Measurements from ENCODE around the gene MEA1.

DNA sequence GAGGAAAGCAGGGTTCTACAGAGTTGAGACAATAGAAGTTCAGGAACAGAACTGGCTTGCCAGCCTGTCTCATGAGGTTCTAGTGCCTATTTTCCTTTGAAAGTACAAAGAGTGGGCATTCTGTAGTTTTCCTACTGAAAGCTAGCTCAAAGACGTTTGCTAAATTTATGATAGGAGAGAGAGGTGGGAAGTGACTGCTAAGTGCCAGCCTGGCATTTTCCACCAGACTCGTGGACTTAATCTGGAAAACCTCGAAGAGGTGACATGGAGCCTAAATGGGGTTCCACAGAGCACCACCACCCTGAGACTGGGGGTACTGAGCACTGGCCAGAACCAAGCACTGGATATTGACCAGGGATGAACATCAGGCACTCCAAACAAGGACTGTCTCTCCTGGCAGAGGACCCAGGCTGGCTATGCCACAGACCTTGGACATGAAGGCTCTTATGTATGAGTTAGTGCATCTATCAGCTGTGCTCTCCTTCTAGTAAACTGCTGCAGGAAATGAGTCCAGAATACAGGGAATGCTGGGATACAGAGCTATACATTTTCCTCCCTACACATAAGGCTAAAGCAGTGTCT lies 41.9 kb downstream of the MEA1 start:
- TF ChIP-seq, protein P1, sequence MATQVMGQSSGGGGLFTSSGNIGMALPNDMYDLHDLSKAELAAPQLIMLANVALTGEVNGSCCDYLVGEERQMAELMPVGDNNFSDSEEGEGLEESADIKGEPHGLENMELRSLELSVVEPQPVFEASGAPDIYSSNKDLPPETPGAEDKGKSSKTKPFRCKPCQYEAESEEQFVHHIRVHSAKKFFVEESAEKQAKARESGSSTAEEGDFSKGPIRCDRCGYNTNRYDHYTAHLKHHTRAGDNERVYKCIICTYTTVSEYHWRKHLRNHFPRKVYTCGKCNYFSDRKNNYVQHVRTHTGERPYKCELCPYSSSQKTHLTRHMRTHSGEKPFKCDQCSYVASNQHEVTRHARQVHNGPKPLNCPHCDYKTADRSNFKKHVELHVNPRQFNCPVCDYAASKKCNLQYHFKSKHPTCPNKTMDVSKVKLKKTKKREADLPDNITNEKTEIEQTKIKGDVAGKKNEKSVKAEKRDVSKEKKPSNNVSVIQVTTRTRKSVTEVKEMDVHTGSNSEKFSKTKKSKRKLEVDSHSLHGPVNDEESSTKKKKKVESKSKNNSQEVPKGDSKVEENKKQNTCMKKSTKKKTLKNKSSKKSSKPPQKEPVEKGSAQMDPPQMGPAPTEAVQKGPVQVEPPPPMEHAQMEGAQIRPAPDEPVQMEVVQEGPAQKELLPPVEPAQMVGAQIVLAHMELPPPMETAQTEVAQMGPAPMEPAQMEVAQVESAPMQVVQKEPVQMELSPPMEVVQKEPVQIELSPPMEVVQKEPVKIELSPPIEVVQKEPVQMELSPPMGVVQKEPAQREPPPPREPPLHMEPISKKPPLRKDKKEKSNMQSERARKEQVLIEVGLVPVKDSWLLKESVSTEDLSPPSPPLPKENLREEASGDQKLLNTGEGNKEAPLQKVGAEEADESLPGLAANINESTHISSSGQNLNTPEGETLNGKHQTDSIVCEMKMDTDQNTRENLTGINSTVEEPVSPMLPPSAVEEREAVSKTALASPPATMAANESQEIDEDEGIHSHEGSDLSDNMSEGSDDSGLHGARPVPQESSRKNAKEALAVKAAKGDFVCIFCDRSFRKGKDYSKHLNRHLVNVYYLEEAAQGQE (IDR thresholded peaks at IDR 0.05): no peak
- TF ChIP-seq RXRA (IDR thresholded peaks at IDR 0.05): no peak
- TF ChIP-seq RAD21 (IDR thresholded peaks at IDR 0.05): no peak
- TF ChIP-seq, protein P2, sequence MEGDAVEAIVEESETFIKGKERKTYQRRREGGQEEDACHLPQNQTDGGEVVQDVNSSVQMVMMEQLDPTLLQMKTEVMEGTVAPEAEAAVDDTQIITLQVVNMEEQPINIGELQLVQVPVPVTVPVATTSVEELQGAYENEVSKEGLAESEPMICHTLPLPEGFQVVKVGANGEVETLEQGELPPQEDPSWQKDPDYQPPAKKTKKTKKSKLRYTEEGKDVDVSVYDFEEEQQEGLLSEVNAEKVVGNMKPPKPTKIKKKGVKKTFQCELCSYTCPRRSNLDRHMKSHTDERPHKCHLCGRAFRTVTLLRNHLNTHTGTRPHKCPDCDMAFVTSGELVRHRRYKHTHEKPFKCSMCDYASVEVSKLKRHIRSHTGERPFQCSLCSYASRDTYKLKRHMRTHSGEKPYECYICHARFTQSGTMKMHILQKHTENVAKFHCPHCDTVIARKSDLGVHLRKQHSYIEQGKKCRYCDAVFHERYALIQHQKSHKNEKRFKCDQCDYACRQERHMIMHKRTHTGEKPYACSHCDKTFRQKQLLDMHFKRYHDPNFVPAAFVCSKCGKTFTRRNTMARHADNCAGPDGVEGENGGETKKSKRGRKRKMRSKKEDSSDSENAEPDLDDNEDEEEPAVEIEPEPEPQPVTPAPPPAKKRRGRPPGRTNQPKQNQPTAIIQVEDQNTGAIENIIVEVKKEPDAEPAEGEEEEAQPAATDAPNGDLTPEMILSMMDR (IDR thresholded peaks at IDR 0.05; ENCODE audit: low read depth, low read length, missing input control): no peak
- TF ChIP-seq, protein P3, sequence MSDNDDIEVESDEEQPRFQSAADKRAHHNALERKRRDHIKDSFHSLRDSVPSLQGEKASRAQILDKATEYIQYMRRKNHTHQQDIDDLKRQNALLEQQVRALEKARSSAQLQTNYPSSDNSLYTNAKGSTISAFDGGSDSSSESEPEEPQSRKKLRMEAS (IDR thresholded peaks at IDR 0.05): no peak
